ENCODE data around the gene DCST1.

DNA sequence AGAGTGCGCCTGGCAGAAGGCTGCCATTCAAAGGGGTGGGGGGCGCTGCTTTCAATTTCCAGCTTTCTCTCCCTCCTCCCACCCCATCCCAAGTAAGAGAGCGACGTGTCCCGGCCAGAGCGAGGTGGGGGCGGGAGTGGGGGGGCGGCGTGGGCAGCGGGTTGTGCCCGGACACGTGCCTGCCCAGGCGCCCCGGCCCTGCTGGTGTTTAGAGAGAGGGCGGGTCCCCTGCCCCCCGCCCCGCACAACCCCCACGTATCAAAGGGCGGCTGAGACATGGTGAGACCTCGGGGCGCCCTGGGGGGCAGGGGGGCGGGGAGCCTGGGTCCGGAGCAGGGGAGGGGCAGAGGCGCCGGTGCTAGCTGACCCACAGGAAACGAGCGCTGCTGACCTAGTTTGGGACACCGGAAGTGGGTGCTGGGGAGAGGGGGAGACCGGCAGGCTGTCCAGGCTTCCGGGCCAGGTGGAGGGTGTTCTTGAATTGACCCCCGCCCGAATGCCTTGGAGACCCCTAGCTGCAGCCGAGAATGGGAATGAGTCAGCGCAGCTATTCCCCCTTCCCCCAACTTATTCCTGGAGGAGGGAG lies 29.8 kb upstream of the DCST1 start:
- no peak for TF ChIP-seq ZFP3 (CRISPR knock-in tag; IDR thresholded peaks at IDR 0.05)
- TF ChIP-seq TCF4 (CRISPR knock-in tag; IDR thresholded peaks at IDR 0.05; ENCODE audit: borderline replicate concordance), result no peak
- TF ChIP-seq CSDC2 (CRISPR knock-in tag; IDR thresholded peaks at IDR 0.05), result no peak
- TF ChIP-seq, protein P1, sequence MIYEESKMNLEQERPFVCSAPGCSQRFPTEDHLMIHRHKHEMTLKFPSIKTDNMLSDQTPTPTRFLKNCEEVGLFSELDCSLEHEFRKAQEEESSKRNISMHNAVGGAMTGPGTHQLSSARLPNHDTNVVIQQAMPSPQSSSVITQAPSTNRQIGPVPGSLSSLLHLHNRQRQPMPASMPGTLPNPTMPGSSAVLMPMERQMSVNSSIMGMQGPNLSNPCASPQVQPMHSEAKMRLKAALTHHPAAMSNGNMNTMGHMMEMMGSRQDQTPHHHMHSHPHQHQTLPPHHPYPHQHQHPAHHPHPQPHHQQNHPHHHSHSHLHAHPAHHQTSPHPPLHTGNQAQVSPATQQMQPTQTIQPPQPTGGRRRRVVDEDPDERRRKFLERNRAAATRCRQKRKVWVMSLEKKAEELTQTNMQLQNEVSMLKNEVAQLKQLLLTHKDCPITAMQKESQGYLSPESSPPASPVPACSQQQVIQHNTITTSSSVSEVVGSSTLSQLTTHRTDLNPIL (CRISPR knock-in tag; IDR thresholded peaks at IDR 0.05; ENCODE audit: low read depth), result no peak
- TF ChIP-seq ESRRG (CRISPR knock-in tag; IDR thresholded peaks at IDR 0.05), result no peak
- TF ChIP-seq, protein P2, sequence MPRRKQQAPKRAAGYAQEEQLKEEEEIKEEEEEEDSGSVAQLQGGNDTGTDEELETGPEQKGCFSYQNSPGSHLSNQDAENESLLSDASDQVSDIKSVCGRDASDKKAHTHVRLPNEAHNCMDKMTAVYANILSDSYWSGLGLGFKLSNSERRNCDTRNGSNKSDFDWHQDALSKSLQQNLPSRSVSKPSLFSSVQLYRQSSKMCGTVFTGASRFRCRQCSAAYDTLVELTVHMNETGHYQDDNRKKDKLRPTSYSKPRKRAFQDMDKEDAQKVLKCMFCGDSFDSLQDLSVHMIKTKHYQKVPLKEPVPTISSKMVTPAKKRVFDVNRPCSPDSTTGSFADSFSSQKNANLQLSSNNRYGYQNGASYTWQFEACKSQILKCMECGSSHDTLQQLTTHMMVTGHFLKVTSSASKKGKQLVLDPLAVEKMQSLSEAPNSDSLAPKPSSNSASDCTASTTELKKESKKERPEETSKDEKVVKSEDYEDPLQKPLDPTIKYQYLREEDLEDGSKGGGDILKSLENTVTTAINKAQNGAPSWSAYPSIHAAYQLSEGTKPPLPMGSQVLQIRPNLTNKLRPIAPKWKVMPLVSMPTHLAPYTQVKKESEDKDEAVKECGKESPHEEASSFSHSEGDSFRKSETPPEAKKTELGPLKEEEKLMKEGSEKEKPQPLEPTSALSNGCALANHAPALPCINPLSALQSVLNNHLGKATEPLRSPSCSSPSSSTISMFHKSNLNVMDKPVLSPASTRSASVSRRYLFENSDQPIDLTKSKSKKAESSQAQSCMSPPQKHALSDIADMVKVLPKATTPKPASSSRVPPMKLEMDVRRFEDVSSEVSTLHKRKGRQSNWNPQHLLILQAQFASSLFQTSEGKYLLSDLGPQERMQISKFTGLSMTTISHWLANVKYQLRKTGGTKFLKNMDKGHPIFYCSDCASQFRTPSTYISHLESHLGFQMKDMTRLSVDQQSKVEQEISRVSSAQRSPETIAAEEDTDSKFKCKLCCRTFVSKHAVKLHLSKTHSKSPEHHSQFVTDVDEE (CRISPR knock-in tag; IDR thresholded peaks at IDR 0.05), result no peak
- TF ChIP-seq, protein P3, sequence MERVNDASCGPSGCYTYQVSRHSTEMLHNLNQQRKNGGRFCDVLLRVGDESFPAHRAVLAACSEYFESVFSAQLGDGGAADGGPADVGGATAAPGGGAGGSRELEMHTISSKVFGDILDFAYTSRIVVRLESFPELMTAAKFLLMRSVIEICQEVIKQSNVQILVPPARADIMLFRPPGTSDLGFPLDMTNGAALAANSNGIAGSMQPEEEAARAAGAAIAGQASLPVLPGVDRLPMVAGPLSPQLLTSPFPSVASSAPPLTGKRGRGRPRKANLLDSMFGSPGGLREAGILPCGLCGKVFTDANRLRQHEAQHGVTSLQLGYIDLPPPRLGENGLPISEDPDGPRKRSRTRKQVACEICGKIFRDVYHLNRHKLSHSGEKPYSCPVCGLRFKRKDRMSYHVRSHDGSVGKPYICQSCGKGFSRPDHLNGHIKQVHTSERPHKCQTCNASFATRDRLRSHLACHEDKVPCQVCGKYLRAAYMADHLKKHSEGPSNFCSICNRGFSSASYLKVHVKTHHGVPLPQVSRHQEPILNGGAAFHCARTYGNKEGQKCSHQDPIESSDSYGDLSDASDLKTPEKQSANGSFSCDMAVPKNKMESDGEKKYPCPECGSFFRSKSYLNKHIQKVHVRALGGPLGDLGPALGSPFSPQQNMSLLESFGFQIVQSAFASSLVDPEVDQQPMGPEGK (CRISPR knock-in tag; IDR thresholded peaks at IDR 0.05; ENCODE audit: borderline replicate concordance), result no peak
- no peak for TF ChIP-seq ZNF70 (CRISPR knock-in tag; IDR thresholded peaks at IDR 0.05)
- TF ChIP-seq SNAI2 (CRISPR knock-in tag; IDR thresholded peaks at IDR 0.05), result no peak
- TF ChIP-seq, protein P4, sequence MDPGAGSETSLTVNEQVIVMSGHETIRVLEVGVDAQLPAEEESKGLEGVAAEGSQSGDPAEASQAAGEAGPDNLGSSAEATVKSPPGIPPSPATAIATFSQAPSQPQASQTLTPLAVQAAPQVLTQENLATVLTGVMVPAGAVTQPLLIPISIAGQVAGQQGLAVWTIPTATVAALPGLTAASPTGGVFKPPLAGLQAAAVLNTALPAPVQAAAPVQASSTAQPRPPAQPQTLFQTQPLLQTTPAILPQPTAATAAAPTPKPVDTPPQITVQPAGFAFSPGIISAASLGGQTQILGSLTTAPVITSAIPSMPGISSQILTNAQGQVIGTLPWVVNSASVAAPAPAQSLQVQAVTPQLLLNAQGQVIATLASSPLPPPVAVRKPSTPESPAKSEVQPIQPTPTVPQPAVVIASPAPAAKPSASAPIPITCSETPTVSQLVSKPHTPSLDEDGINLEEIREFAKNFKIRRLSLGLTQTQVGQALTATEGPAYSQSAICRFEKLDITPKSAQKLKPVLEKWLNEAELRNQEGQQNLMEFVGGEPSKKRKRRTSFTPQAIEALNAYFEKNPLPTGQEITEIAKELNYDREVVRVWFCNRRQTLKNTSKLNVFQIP (CRISPR knock-in tag; IDR thresholded peaks at IDR 0.05; ENCODE audit: borderline replicate concordance, low read depth), result no peak
- TF ChIP-seq TOX (CRISPR knock-in tag; IDR thresholded peaks at IDR 0.05; ENCODE audit: borderline replicate concordance), result no peak
- no peak for TF ChIP-seq ZFP30 (CRISPR knock-in tag; IDR thresholded peaks at IDR 0.05)
- no peak for TF ChIP-seq RARB (CRISPR knock-in tag; IDR thresholded peaks at IDR 0.05)

Measured in SK-N-SH treated with all-trans-retinoic acid at 6 μM for 48 hours (cell line).